ENCODE results near the gene TECPR2. TPM values are rescaled to one million over a fixed set of nuclear protein-coding genes. Genes with fewer than 3 reads are reported as not detected.
"Not testable (repeated sequence)": the region's sequence is repeated elsewhere in the genome, so short reads cannot be mapped to it uniquely, and the experiment has no call there.

Gene TECPR2
- total RNA-seq, 1 donor from 2014 or later: 19.9 TPM

GRCh38 chr14:102518063-102518648, 155.4 kb downstream of the TECPR2 start:
- Mint-ChIP-seq H3K4me1 (ENCODE audit: low read depth, unreplicated experiment) (no peaks in the 10 kb centered on the region), H3K27ac (ENCODE audit: unreplicated experiment) (peak overlapping the region; percentile 2), H3K36me3 (ENCODE audit: low read depth, unreplicated experiment) (no peaks in the 10 kb centered on the region), H3K27me3 (ENCODE audit: low read depth, unreplicated experiment) (peaks cover 7% of the 10 kb centered on the region), H3K9me3 (ENCODE audit: unreplicated experiment) (no peaks in the 10 kb centered on the region), H3K4me3 (ENCODE audit: unreplicated experiment) (peak overlapping the region; percentile 80)
- H3K36me3 ChIP-seq (ENCODE audit: insufficient read depth, low read length): no peaks in the 10 kb centered on the region
- no peak overlapping the region for H3K9ac ChIP-seq (ENCODE audit: low read length)
- TF ChIP-seq CTCF (IDR thresholded peaks at IDR 0.05; ENCODE audit: insufficient read depth, low read depth, low read length) (no peak), EZH2 (IDR thresholded peaks at IDR 0.05; ENCODE audit: insufficient read depth, low read length) (no peak)
- H3K4me3 ChIP-seq (ENCODE audit: insufficient read depth, low read depth, low read length): no peak overlapping the region
- peaks cover 4% of the 10 kb centered on the region for H3K4me1 ChIP-seq (ENCODE audit: insufficient read depth, low read length)
- no peaks in the 10 kb centered on the region for H3K27me3 ChIP-seq (ENCODE audit: insufficient read depth, low read length)
- H3K9me3 ChIP-seq (ENCODE audit: insufficient read depth, low read depth, low read length): no peaks in the 10 kb centered on the region
- no peaks in the 10 kb centered on the region for H4K20me1 ChIP-seq (ENCODE audit: insufficient read depth, low read length)
- H3K79me2 ChIP-seq (ENCODE audit: insufficient read depth, low read length): no peaks in the 10 kb centered on the region
- no peak overlapping the region for H3K27ac ChIP-seq (ENCODE audit: low read depth, low read length)
- H3K4me2 ChIP-seq (ENCODE audit: low read length): no peak overlapping the region
- FAIRE-seq (no peak), DNase-seq (ENCODE audit: low read depth) (no peak)
- no peak overlapping the region for H2AFZ ChIP-seq (ENCODE audit: low read depth, low read length)

- H3K4me3 Mint-ChIP-seq (ENCODE audit: unreplicated experiment); H3K79me2 ChIP-seq (ENCODE audit: insufficient read depth, low read length); FAIRE-seq: not testable (repeated sequence)
Observed at GRCh38 chr14:102519709-102520108, 157.0 kb downstream of the TECPR2 start.

GRCh38 chr14:102523200-102523568, 160.4 kb downstream of the TECPR2 start:
- TF ChIP-seq EZH2 (IDR thresholded peaks at IDR 0.05; ENCODE audit: insufficient read depth, low read length) (no peak), CTCF (IDR thresholded peaks at IDR 0.05; ENCODE audit: insufficient read depth, low read depth, low read length) (no peak)
- H3K4me3 Mint-ChIP-seq (ENCODE audit: unreplicated experiment): no peak overlapping the region

More at GRCh38 chr14:102519709-102520108, 157.0 kb downstream of the TECPR2 start:
- H3K27me3 ChIP-seq (ENCODE audit: insufficient read depth, low read length); H3K4me1 Mint-ChIP-seq (ENCODE audit: low read depth, unreplicated experiment); H4K20me1 ChIP-seq (ENCODE audit: insufficient read depth, low read length); H3K27ac ChIP-seq (ENCODE audit: low read depth, low read length); H3K9me3 ChIP-seq (ENCODE audit: insufficient read depth, low read depth, low read length); DNase-seq (ENCODE audit: low read depth); H3K4me3 ChIP-seq (ENCODE audit: insufficient read depth, low read depth, low read length); H3K9me3 Mint-ChIP-seq (ENCODE audit: unreplicated experiment); H3K36me3 Mint-ChIP-seq (ENCODE audit: low read depth, unreplicated experiment); H3K27me3 Mint-ChIP-seq (ENCODE audit: low read depth, unreplicated experiment); H3K9ac ChIP-seq (ENCODE audit: low read length); H3K27ac Mint-ChIP-seq (ENCODE audit: unreplicated experiment); H2AFZ ChIP-seq (ENCODE audit: low read depth, low read length); H3K36me3 ChIP-seq (ENCODE audit: insufficient read depth, low read length); H3K4me2 ChIP-seq (ENCODE audit: low read length): not testable (repeated sequence)
- peaks cover 12% of the 10 kb centered on the region for H3K4me1 ChIP-seq (ENCODE audit: insufficient read depth, low read length)

More at GRCh38 chr14:102523200-102523568, 160.4 kb downstream of the TECPR2 start:
- Histone ChIP-seq H3K79me2 (ENCODE audit: insufficient read depth, low read length) (no peaks in the 10 kb centered on the region), H3K4me3 (ENCODE audit: insufficient read depth, low read depth, low read length) (no peak overlapping the region), H3K9me3 (ENCODE audit: insufficient read depth, low read depth, low read length) (no peaks in the 10 kb centered on the region), H3K4me2 (ENCODE audit: low read length) (no peak overlapping the region), H2AFZ (ENCODE audit: low read depth, low read length) (peak overlapping the region; percentile 69), H3K4me1 (ENCODE audit: insufficient read depth, low read length) (peaks cover 14% of the 10 kb centered on the region), H3K36me3 (ENCODE audit: insufficient read depth, low read length) (no peaks in the 10 kb centered on the region), H4K20me1 (ENCODE audit: insufficient read depth, low read length) (no peaks in the 10 kb centered on the region), H3K9ac (ENCODE audit: low read length) (no peak overlapping the region), H3K27ac (ENCODE audit: low read depth, low read length) (no peak overlapping the region), H3K27me3 (ENCODE audit: insufficient read depth, low read length) (no peaks in the 10 kb centered on the region)
- Mint-ChIP-seq H3K27me3 (ENCODE audit: low read depth, unreplicated experiment) (no peaks in the 10 kb centered on the region), H3K36me3 (ENCODE audit: low read depth, unreplicated experiment) (no peaks in the 10 kb centered on the region), H3K27ac (ENCODE audit: unreplicated experiment) (no peak overlapping the region), H3K9me3 (ENCODE audit: unreplicated experiment) (no peaks in the 10 kb centered on the region), H3K4me1 (ENCODE audit: low read depth, unreplicated experiment) (no peaks in the 10 kb centered on the region)
- no peak for DNase-seq (ENCODE audit: low read depth)
- no peak for FAIRE-seq

Measured in astrocyte (in vitro differentiated cells and primary cell).